DND-41 (cell line): Measurements from ENCODE around the gene MS4A14.

Experiments
- ATAC-seq: fragments of 200-7000 bp; cut with Tn5 transposase; 3 replicates; pipeline ENCODE4 v1.9.1; 2021; ENCODE audit warnings: low read depth; ENCODE audit not compliant: insufficient read depth
- DNase-seq: peaks from one replicate; pipeline ENCODE4 v3.0.0-alpha.2; 2020
- H2AFZ ChIP-seq: 2 replicates; pipeline ENCODE4 v1.6.0; 2012; ENCODE audit warnings: low read depth, low read length
- H3K27ac ChIP-seq: 2 replicates; pipeline ENCODE4 v1.5.1; 2012; ENCODE audit warnings: low read length, inconsistent platforms
- H3K27me3 ChIP-seq: fragments of 200-600 bp; sonication (generic); 2 replicates; pipeline ENCODE4 v1.6.0; 2012; ENCODE audit warnings: low read length, mild to moderate bottlenecking, inconsistent platforms; ENCODE audit not compliant: insufficient read depth, poor library complexity
- H3K36me3 ChIP-seq: 2 replicates; pipeline ENCODE4 v1.5.1; 2012; ENCODE audit warnings: low read length, inconsistent platforms; ENCODE audit not compliant: insufficient read depth
- H3K4me1 ChIP-seq: 2 replicates; pipeline ENCODE4 v1.5.1; 2012; ENCODE audit warnings: mild to moderate bottlenecking, low read length; ENCODE audit not compliant: insufficient read depth
- H3K4me2 ChIP-seq: 2 replicates; pipeline ENCODE4 v1.6.0; 2012; ENCODE audit warnings: mild to moderate bottlenecking, moderate library complexity, low read length, inconsistent platforms; ENCODE audit not compliant: insufficient read depth
- H3K4me3 ChIP-seq, 2 experiments: fragments of 200-600 bp in 1 of 2; shearing (Covaris generic) in 1 of 2; 2 replicates each; pipeline ENCODE4 v1.5.1; 2012 to 2016; ENCODE audit warnings: inconsistent platforms in 2 of 2, low read length in 2 of 2, mild to moderate bottlenecking in 2 of 2, low read depth in 1 of 2, moderate library complexity in 1 of 2
- H3K79me2 ChIP-seq: 2 replicates; pipeline ENCODE4 v1.6.0; 2012; ENCODE audit warnings: low read length, inconsistent platforms; ENCODE audit not compliant: insufficient read depth
- H3K9ac ChIP-seq: 2 replicates; pipeline ENCODE4 v1.6.0; 2012; ENCODE audit warnings: low read depth, mild to moderate bottlenecking, inconsistent platforms, low read length, moderate library complexity
- H3K9me3 ChIP-seq: 2 replicates; pipeline ENCODE4 v1.5.1; 2012; ENCODE audit warnings: low read length, moderate library complexity, mild to moderate bottlenecking, inconsistent platforms; ENCODE audit not compliant: insufficient read depth, severe bottlenecking
- H4K20me1 ChIP-seq: 2 replicates; pipeline ENCODE4 v1.6.0; 2012; ENCODE audit warnings: low read length; ENCODE audit not compliant: insufficient read depth
- CTCF ChIP-seq: IDR thresholded peaks from 2 replicates; pipeline ENCODE4 v1.5.1; 2012; ENCODE audit warnings: borderline replicate concordance, low read length, moderate library complexity, mild to moderate bottlenecking; ENCODE audit not compliant: poor library complexity, severe bottlenecking; ENCODE audit errors: extremely low read depth
- EZH2 ChIP-seq: IDR thresholded peaks from 3 replicates; pipeline ENCODE4 v1.6.1; 2012; ENCODE audit warnings: borderline replicate concordance, low read depth, mild to moderate bottlenecking, moderate library complexity, low read length, inconsistent platforms; ENCODE audit not compliant: severe bottlenecking

MS4A14 gene

GRCh38 chr11:60429272-60429671, 33.0 kb downstream of the MS4A14 start, which contains the start of gene MS4A5:
Gene MS4A5, plus strand, starts transcription at chr11:60429572. Its CDS starts 103 bp downstream, at chr11:60429675.
- no peak within 1 kb of the TSS for H2AFZ ChIP-seq
- H3K9me3 ChIP-seq = no peaks in the 10 kb centered on the region
- no peak for TF ChIP-seq EZH2
- TF ChIP-seq CTCF = no peak
- ATAC-seq (no peak), DNase-seq (no peak)
- H3K27me3 ChIP-seq = no peaks in the 10 kb centered on the region
- H3K4me3 ChIP-seq = no peak within 1 kb of the TSS
- H4K20me1 ChIP-seq = no peaks in the 10 kb centered on the region
- no peak within 1 kb of the TSS for H3K9ac ChIP-seq
- no peaks in the 10 kb centered on the region for H3K36me3 ChIP-seq
- no peaks in the 10 kb centered on the region for H3K79me2 ChIP-seq
- no peak within 1 kb of the TSS for H3K4me2 ChIP-seq
- no peaks in the 10 kb centered on the region for H3K4me1 ChIP-seq
- H3K27ac ChIP-seq = no peak within 1 kb of the TSS

GRCh38 chr11:60431251-60431650, 35.0 kb downstream of the MS4A14 start:
- H3K36me3 ChIP-seq = no peaks in the 10 kb centered on the region

GRCh38 chr11:60433401-60433800, 37.1 kb downstream of the MS4A14 start:
- H3K27me3 ChIP-seq = no peaks in the 10 kb centered on the region
- no peaks in the 10 kb centered on the region for H3K4me1 ChIP-seq
- H3K9ac ChIP-seq = no peak overlapping the region
- no peak overlapping the region for H2AFZ ChIP-seq
- no peak overlapping the region for H3K4me3 ChIP-seq
- no peak for ATAC-seq
- no peaks in the 10 kb centered on the region for H3K79me2 ChIP-seq
- H3K9me3 ChIP-seq = no peaks in the 10 kb centered on the region
- H3K36me3 ChIP-seq = no peaks in the 10 kb centered on the region
- no peak overlapping the region for H3K27ac ChIP-seq
- no peak overlapping the region for H3K4me2 ChIP-seq
- no peaks in the 10 kb centered on the region for H4K20me1 ChIP-seq
- TF ChIP-seq CTCF = no peak
- TF ChIP-seq EZH2 = no peak
- DNase-seq = no peak

More at GRCh38 chr11:60431251-60431650, 35.0 kb downstream of the MS4A14 start:
- ATAC-seq (no peak), DNase-seq (no peak)
- Histone ChIP-seq H3K27ac (no peak overlapping the region), H3K9me3 (no peaks in the 10 kb centered on the region), H4K20me1 (no peaks in the 10 kb centered on the region), H2AFZ (no peak overlapping the region), H3K27me3 (no peaks in the 10 kb centered on the region), H3K79me2 (no peaks in the 10 kb centered on the region), H3K9ac (no peak overlapping the region), H3K4me3 (no peak overlapping the region), H3K4me1 (no peaks in the 10 kb centered on the region), H3K4me2 (no peak overlapping the region)
- TF ChIP-seq CTCF = no peak
- TF ChIP-seq EZH2 = no peak
